Tibial artery (tissue), 4 donors: ENCODE results near the gene UPB1.
"Not testable (repeated sequence)": the region's sequence is repeated elsewhere in the genome, so short reads cannot be mapped to it uniquely, and the experiment has no call there.

Experiments
- DNase-seq, 2 donors: peaks; one replicate each; pipeline ENCODE4 v3.0.0-alpha.2; 2019
- H3K27ac ChIP-seq, 2 donors: fragments of 200-600 bp; sonication (generic) in 1 of 2; 1 replicate in 1 of 2; 2 replicates in 1 of 2; pipeline ENCODE4 v1.5.1; 2018 to 2019; ENCODE audit warnings: mild to moderate bottlenecking in 1 of 2
- H3K27me3 ChIP-seq, 2 donors: fragments of 200-600 bp; sonication (generic) in 1 of 2; one replicate each; pipeline versions ENCODE4 v1.5.1 to v1.6.0; 2016 to 2019
- H3K36me3 ChIP-seq, 3 donors: fragments of 200-600 bp; sonication (generic) in 2 of 3; one replicate each; pipeline ENCODE4 v1.5.1; 2016 to 2019; ENCODE audit warnings: mild to moderate bottlenecking in 2 of 3
- H3K4me1 ChIP-seq, 4 donors: fragments of 200-600 bp; sonication (generic) in 2 of 4; 1 replicate in 3 of 4; 2 replicates in 1 of 4; pipeline ENCODE4 v1.5.1; 2016 to 2019
- H3K4me3 ChIP-seq, 2 donors: fragments of 200-600 bp; sonication (generic) in 1 of 2; 1 replicate in 1 of 2; 2 replicates in 1 of 2; pipeline ENCODE4 v1.5.1; 2018 to 2019; ENCODE audit warnings: mild to moderate bottlenecking in 2 of 2
- H3K9me3 ChIP-seq, 3 donors: fragments of 200-600 bp; sonication (generic) in 1 of 3; one replicate each; pipeline ENCODE4 v1.5.1; 2016 to 2019
- intact Hi-C: fragments of 100-400 bp; cut with DNase I; formaldehyde crosslinking; loops from one replicate; pipeline ENCODE4 v1.15.0; 2023; ENCODE audit warnings: low total_unique reads
- TF ChIP-seq, protein P1 (sequence below), 2 experiments: fragments of 200-600 bp in 1 of 2; fragments of 450-650 bp in 1 of 2; IDR thresholded peaks; one replicate each; pipeline ENCODE4 v1.5.1; 2017 to 2019; ENCODE audit warnings: antibody characterized with exemption in 2 of 2, mild to moderate bottlenecking in 1 of 2, moderate library complexity in 1 of 2

Gene UPB1

DNA sequence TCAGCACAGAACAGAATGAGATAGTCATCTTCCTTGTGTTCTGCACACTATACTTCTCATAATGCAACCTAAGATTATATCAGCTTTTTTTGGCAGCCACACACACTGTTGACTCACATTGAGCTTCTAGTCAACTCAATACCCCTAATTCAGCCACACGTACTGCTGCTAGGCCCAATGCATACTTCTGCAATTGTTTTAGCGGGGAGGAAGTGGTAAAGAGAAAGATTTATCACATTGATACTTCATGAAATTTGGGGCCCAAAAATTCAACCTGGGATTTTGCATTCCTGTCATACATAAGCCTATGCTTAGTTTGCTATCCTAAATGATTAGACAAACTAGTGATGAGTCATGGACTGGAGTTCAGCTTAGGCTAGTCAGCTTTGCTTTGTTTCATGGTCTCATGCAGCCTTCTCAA, 8.6 kb upstream of the UPB1 start:
- Histone ChIP-seq H3K4me1 (peaks cover 0 to 9% (median 0%) of the 10 kb centered on the region in 4 donors), H3K4me3 (no peak overlapping the region), H3K9me3 (no peaks in the 10 kb centered on the region), H3K27ac (no peak overlapping the region), H3K27me3 (no peaks in the 10 kb centered on the region), H3K36me3 (no peaks in the 10 kb centered on the region)
- TF ChIP-seq, protein P1, sequence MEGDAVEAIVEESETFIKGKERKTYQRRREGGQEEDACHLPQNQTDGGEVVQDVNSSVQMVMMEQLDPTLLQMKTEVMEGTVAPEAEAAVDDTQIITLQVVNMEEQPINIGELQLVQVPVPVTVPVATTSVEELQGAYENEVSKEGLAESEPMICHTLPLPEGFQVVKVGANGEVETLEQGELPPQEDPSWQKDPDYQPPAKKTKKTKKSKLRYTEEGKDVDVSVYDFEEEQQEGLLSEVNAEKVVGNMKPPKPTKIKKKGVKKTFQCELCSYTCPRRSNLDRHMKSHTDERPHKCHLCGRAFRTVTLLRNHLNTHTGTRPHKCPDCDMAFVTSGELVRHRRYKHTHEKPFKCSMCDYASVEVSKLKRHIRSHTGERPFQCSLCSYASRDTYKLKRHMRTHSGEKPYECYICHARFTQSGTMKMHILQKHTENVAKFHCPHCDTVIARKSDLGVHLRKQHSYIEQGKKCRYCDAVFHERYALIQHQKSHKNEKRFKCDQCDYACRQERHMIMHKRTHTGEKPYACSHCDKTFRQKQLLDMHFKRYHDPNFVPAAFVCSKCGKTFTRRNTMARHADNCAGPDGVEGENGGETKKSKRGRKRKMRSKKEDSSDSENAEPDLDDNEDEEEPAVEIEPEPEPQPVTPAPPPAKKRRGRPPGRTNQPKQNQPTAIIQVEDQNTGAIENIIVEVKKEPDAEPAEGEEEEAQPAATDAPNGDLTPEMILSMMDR (IDR thresholded peaks at IDR 0.05) = no peak
- intact Hi-C loops = no loop called here
- DNase-seq = no peak

- TF ChIP-seq, protein P1 (IDR thresholded peaks at IDR 0.05) = no peak
- Histone ChIP-seq H3K4me3 (no peak overlapping the region), H3K4me1 (no peaks in the 10 kb centered on the region), H3K27me3 (peaks cover 0 to under 1% of the 10 kb centered on the region in 2 donors), H3K27ac (no peak overlapping the region), H3K9me3 (no peaks in the 10 kb centered on the region), H3K36me3 (no peaks in the 10 kb centered on the region)
- intact Hi-C loops = no loop called here
- DNase-seq = no peak
Observed at GRCh38 chr22:24489011-24489410, 6.1 kb upstream of the UPB1 start.

DNA sequence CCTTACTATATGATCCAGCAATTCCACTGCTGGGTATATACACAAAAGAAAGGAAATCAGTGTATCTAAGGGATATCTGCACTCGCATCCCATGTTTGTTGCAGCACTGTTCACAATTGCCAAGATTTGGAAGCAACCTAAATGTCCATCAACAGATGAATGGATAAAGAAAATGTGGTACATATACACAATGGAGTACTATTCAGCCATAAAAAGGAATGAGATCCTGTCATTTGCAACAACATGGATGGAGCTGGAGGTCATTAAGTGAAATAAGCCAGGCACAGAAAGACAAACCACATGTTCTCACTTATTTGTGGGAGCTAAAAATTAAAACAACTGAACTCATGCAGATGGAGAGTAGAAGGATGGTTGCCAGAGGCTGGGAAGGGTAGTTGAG, 5.7 kb upstream of the UPB1 start:
- H3K9me3 ChIP-seq, H3K27me3 ChIP-seq, H3K36me3 ChIP-seq, DNase-seq, H3K27ac ChIP-seq, intact Hi-C loops, H3K4me3 ChIP-seq, H3K4me1 ChIP-seq: not testable (repeated sequence)

DNA sequence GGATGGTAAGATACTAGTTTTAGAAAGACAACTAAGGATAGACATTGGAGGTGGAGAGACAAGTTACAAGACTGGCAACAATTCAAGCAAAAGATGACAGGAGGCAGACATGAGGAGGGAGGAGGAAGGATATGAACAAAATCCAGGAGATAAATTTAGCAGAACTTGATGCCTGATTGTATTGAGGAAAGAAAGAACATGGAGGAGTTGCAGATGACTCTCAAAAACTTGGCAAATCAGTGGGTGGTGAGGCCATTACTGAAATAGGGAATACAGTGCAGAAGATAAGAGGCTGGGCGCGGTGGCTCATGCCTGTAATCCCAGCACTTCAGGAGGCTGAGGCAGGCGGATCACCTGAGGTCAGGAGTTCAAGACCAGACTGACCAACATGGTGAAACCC, 2.7 kb upstream of the UPB1 start:
- H3K36me3 ChIP-seq = no peaks in the 10 kb centered on the region
- H3K4me1 ChIP-seq = peaks cover 0 to 10% (median 5%) of the 10 kb centered on the region in 4 donors
- intact Hi-C loops = no loop called here
- no peak overlapping the region for H3K4me3 ChIP-seq
- peaks cover 0 to 13% of the 10 kb centered on the region in 2 donors for H3K27me3 ChIP-seq
- H3K9me3 ChIP-seq = no peaks in the 10 kb centered on the region
- TF ChIP-seq, protein P1 (IDR thresholded peaks at IDR 0.05) = no peak
- no peak overlapping the region for H3K27ac ChIP-seq
- DNase-seq = no peak

- TF ChIP-seq, protein P1 (IDR thresholded peaks at IDR 0.05) = no peak
- DNase-seq = no peak
- peak overlapping the region in 1 of 2 donors; percentile 19 for H3K4me3 ChIP-seq
- peaks cover 0 to 10% (median 5%) of the 10 kb centered on the region in 4 donors for H3K4me1 ChIP-seq
- no peaks in the 10 kb centered on the region for H3K9me3 ChIP-seq
- H3K27me3 ChIP-seq = peaks cover 0 to 13% of the 10 kb centered on the region in 2 donors
- no peaks in the 10 kb centered on the region for H3K36me3 ChIP-seq
- intact Hi-C loops = no loop called here
- no peak overlapping the region for H3K27ac ChIP-seq
Observed at GRCh38 chr22:24494167-24494527, 985 bp upstream of the UPB1 start.

GRCh38 chr22:24495365-24495675, 188 bp downstream of the UPB1 start:
- TF ChIP-seq, protein P1 (IDR thresholded peaks at IDR 0.05) = no peak
- intact Hi-C loops = loop anchor here (5.0 kb wide), 1 partner anchor 73 kb away; no protein-coding TSS in a partner anchor
- no peaks in the 10 kb centered on the region for H3K9me3 ChIP-seq
- no peak overlapping the region for H3K27ac ChIP-seq
- DNase-seq = no peak
- H3K4me1 ChIP-seq = peaks cover 0 to 10% (median 5%) of the 10 kb centered on the region in 4 donors
- peaks cover 0 to 13% of the 10 kb centered on the region in 2 donors for H3K27me3 ChIP-seq
- no peaks in the 10 kb centered on the region for H3K36me3 ChIP-seq
- H3K4me3 ChIP-seq = no peak overlapping the region
